ENCODE data around the gene HMCN2. TPM values are rescaled to one million over a fixed set of nuclear protein-coding genes. Genes with fewer than 3 reads are reported as not detected.

Gene HMCN2
- total and polyA plus RNA-seq, 2 donors (not counting 3 experiments of a cell fraction or from before 2014, with no cell fraction given): 0.04 to 0.24 TPM

DNA sequence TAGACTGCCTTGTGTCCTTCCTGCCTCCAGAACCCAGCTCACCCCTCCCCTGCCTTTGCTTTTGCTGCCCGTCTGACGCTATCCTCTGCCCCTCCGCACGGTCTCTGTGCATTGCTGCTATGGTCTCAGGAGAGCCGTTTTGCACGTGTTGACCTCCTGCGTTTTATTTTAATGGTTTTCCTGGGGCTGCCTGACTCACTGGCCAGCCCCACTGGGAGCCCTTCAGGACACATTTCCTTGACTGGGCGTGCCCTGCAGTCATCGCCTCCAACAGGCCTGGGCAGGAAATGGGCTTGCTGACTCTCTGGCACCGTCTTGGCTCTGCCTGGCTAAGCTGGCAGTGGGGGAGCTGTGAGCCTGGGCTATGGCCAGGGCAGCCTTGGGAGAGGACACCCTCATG lies 161.3 kb downstream of the HMCN2 start:
- H2AFZ ChIP-seq (ENCODE audit: low read depth, low read length): no peak overlapping the region
- peak; percentile 90 for DNase-seq (ENCODE audit: low read depth, low spot score)

More for the DNA sequence above, 161.3 kb downstream of the HMCN2 start:
- FAIRE-seq: peak; percentile 97
- Histone ChIP-seq H3K4me2 (ENCODE audit: insufficient read depth, low read length) (no peak overlapping the region), H3K4me1 (ENCODE audit: control insufficient read depth, extremely low read depth, insufficient read depth, low read length) (peaks cover 12% of the 10 kb centered on the region), H3K9me3 (replicated peaks; ENCODE audit: control insufficient read depth, insufficient read depth, low read length) (no peaks in the 10 kb centered on the region), H4K20me1 (replicated peaks; ENCODE audit: control insufficient read depth, extremely low read depth, insufficient read depth, low read length) (no peaks in the 10 kb centered on the region), H3K27ac (ENCODE audit: insufficient read depth, low read depth, low read length) (no peak overlapping the region), H3K9me1 (replicated peaks; ENCODE audit: control insufficient read depth, extremely low read depth, insufficient read depth, low read length) (no peaks in the 10 kb centered on the region), H3K9ac (replicated peaks; ENCODE audit: extremely low read depth, insufficient read depth, low read length) (no peak overlapping the region), H3K4me3 (replicated peaks in 1 of 3; ENCODE audit: insufficient read depth in 1 of 3, low read depth in 1 of 3, low read length in 3 of 3) (no peak overlapping the region), H3K36me3 (ENCODE audit: control insufficient read depth in 2 of 2, extremely low read depth in 1 of 2, insufficient read depth in 2 of 2, low read length in 2 of 2) (no peaks in the 10 kb centered on the region), H3K27me3 (ENCODE audit: control insufficient read depth in 2 of 2, insufficient read depth in 2 of 2, low read length in 2 of 2) (peaks cover 0 to 2% of the 10 kb centered on the region in 2 experiments), H3K79me2 (ENCODE audit: control insufficient read depth, insufficient read depth, low read length) (no peaks in the 10 kb centered on the region)
- dilution Hi-C loops (cut with MboI; ENCODE audit: extremely low pct_ligation_motif_present, low sequenced_read_pairs): no loop called here
- intact Hi-C loops (cut with micrococcal nuclease): loop anchor here (1.0 kb wide), 1 partner anchor 26 kb away; no protein-coding TSS in a partner anchor
- ChIA-PET CTCF (interaction anchor here (0.9 to 1.5 kb wide), 5 partner anchors 11 to 256 kb away, joined by 3 to 6 read pairs (median 4); no protein-coding TSS in a partner anchor), POLR2A (interaction anchor here (0.7 kb wide), 1 partner anchor 114 kb away, joined by 4 read pairs; no protein-coding TSS in a partner anchor)
- no TSS peak for BruUV-seq (replicated peaks)
- TF ChIP-seq EZH2 (IDR thresholded peaks at IDR 0.05; ENCODE audit: borderline replicate concordance, low read depth, low read length, severe bottlenecking): no peak
- peak in 1 of 2 donors; percentile 7 for TF ChIP-seq CTCF (IDR thresholded peaks at IDR 0.05; ENCODE audit: extremely low read depth in 1 of 2, insufficient read depth in 1 of 2, low read depth in 1 of 2, low read length in 2 of 2)
- peak; percentile 82 for TF ChIP-seq FOS (IDR thresholded peaks at IDR 0.05; ENCODE audit: borderline replicate concordance, insufficient read depth, low read length)
- TF ChIP-seq, protein P1, sequence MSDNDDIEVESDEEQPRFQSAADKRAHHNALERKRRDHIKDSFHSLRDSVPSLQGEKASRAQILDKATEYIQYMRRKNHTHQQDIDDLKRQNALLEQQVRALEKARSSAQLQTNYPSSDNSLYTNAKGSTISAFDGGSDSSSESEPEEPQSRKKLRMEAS (IDR thresholded peaks at IDR 0.05; ENCODE audit: insufficient read depth, insufficient read length): peak; percentile 54
- peak; percentile 58 for TF ChIP-seq MYC (IDR thresholded peaks at IDR 0.05; ENCODE audit: low read depth, low read length)
- TF ChIP-seq POLR2A (IDR thresholded peaks at IDR 0.05; ENCODE audit: low read depth, low read length): no peak
- TF ChIP-seq GATA2 (IDR thresholded peaks at IDR 0.05; ENCODE audit: insufficient read depth, insufficient read length, low read depth, low read length): no peak
- TF ChIP-seq POLR2AphosphoS5 (IDR thresholded peaks at IDR 0.05; ENCODE audit: insufficient read depth, low read depth, low read length): peak; percentile 53
- TF ChIP-seq JUN (IDR thresholded peaks at IDR 0.05; ENCODE audit: borderline replicate concordance, insufficient read depth, insufficient read length, low read depth): peak; percentile 27
